NOMO-1 treated with DMSO at 0.1 percent for 48 hours (cell line): ENCODE measurements around the gene ADH1A.
"Not testable (repeated sequence)": the region's sequence is repeated elsewhere in the genome, so short reads cannot be mapped to it uniquely, and the experiment has no call there.

Experiments used
- DNase-seq: peaks from one replicate; lab custom pipeline; 2025; ENCODE audit not compliant: unreplicated experiment; lab: John Stamatoyannopoulos, UW

The ADH1A gene

DNA sequence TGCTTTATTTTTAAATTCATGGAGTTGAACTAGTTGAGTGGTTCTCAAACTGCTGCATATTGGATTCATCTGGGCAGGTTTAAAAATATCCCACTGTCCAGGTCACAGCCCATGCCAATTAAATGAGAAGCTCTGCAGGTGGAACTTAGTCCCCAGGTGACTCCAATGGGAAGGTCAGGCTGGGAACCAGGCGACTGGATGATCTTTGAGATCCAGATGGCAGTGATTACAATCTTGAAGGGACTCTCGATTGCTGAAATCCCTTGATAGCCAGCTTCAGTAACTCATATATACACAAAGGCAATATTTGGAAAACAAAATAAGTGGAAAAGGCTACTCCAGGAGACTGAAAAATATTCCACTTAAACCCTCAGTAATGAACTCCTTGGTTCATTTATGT lies 8.1 kb downstream of the ADH1A start:
- DNase-seq: no peak

DNA sequence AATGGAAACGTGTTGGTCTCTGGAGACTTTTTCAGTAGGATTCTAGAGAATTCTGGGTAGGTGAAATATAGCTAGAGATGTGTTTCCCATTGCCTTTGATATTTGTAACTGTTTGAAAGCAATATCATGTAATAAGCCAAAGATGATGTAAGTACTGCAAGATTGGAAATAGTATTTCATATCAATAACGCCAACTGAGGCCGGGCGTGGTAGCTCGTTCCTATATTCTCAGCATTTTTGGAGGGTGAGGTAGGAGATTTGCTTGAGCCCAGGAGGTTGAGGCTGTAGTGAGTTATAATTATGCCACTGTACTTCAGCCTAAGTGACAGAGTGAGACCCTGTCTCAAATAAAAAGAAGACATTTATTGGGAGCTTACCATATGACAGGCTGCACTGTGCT lies 9.5 kb downstream of the ADH1A start:
- DNase-seq: no peak

DNA sequence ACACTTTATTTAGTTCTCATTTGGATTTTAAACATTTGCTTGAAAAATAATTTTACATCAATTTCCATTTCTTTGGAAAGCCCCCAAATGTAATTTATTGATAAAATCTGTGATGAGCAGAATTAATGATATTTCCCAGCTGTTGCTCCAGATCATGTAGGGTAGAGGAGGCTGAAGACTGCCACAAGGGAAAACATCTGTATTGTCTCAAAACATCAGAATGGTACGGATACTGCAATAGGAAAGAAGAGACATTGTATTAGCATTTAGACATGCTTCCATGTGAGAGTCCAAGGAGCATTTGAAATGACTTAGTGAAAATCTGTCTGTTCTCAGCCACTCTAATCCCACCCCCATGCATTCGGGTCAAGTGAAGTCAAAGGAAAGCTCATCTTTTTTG lies 14.4 kb downstream of the ADH1A start:
- DNase-seq: no peak

DNA sequence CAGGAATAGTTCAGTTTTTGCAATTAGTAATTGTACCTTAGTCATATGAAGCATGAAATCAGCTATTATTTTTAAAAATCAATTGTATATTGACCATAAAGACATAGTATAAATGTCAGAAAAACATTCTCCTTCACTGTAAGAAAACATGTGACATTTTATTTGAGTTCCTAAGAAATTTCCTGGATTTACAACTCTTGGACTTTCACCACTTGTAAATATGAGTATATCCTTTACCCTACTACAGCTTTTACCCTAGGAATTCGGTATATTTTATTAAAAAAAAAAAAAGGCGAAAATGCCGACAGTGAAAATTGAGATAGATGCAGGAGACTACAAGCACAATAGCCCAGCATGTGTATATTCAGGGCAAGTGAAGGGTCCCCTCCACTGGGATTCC lies 14.9 kb downstream of the ADH1A start:
- no peak for DNase-seq

DNA sequence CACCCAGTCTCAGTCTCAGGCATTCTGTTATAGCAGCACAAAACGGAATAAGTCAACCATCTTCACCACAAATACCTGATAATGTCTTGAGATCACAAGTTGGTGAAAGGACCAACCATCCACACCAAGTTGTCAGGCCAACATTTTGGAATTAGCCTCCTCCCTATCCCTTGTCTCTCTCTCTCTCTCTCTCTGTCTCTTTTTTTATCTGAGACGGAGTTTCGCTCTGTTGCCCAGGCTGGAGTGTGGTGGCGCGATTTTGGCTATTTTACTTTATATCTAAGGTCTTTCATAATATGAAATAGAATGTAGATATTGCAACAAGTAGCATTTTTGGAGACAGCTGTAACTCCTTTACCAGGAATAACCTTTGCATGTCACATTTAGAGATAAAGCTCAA lies 15.7 kb downstream of the ADH1A start:
- no peak for DNase-seq

DNA sequence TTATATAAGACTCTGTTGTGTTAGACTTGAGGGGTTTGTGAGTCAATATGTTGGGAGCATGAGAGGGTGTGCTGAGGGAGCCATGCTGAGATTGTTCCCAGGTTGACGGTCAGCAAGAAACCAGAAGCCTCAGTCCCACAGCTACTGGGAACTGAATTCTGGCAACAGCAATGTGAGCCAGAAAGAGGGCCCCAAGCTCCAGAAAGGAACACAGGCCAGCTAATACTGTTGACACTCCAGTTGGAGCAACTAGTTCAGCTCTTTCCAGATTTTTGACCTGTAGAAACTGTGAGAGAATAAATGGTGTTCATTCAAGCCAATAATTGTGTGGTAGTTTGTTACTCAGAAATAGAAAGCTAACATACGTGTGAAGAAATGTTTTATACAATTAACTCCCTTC lies 17.1 kb downstream of the ADH1A start:
- DNase-seq: no peak

DNA sequence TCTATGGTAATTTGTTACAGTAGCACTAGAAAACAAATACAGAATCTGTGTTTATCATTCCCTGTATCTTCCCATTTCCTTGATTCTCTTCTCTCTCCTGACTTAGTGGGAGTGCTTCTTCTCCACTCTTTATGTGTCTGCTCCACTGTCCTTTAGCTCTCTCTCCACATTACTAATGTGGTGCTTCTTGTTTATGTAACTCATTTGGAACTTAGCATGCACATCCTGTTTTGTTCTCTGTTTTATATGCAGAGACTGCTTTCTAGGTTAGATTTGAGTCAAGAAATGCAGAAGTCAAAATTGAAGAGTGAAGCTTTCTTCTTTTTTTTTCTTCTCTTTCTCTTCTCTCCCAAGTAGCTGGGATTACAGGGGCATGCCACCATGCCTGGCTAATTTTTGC lies 25.9 kb downstream of the ADH1A start:
- DNase-seq: no peak

DNA sequence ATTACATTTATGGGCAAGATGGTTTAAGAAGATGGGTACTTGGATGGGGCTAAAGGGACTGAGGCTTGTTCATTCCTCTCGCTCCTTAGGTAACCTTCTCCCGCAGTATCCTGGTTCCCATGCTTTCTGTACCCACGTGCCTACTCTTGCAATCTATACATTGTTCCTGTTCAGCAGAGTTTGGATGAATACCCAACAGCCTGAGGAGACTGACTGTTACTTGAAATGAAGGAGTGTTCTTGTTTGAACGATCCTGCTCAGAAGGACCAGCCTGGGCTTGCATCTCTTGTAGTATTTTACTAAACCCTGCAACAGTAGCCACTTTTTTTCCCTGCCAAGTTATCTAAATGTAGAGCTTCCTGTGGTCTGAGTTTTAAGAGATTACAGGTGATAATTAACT lies 38.0 kb downstream of the ADH1A start:
- no peak for DNase-seq

DNA sequence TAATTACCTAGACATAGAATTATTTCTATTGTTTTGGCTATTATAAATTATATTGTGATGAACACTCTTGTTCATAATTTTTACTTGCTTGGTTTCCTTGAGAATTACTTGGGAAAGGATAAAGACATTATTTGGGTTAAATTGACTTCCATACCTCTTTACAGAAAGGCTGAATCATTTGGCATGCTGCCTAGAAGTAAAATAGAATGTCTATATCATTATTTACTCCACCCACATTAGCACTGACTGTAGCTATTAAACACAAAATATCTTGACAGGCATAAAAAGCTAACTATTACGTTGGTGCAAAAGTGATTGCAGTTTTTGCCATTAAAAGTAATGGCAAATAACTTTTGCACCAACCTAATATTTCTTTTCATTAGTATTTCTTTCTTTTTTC lies 42.1 kb downstream of the ADH1A start:
- DNase-seq: no peak

DNA sequence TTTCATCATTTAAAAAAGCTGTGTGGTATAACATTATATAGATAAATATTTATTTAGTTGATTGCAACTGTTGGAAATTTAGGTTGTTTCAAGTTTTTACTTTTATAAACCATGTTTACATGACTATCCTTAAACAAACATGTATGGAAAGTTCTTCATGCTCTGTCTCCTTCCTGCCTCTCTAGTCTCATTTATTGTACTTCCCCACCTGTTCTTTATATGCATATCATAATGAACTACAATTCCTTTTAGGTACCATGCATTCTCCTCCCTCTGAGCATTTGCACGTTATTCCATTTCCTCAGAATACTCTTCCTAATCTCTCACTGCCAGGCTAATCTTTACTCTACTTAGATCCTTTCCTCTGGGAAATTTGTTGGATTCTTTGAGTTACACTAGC lies 54.8 kb downstream of the ADH1A start:
- no peak for DNase-seq

DNA sequence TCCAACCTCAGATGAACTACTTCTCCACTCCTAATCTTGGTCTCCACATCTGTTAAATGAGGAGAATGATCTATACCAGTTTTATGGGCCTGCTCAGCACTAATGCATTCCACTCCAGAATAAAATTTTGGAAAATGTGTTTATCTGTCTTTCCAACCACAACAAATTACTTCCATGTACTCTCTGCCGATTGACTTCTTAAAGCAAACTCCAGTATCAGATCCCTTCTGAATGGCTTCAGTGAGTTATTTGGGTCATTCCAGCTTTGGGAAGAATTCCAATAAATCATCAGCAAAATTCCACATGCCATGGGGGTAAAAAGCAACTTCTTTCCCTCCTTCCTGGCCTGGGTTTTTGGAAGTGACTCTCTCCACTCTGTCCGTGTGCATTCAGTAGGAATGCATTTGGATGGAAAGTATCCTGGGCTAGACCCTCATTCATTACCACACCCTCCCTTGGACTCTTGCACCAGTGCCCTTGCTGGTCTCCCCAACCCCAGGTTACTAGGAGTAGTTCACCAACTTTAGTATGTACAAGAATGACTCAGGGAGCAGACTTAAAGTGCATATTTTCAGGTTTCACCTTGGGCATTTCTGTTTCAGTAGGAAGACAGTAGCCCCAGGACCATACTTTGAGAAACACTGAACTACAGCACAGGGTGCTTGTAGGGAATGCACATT lies 56.3 kb downstream of the ADH1A start:
- DNase-seq: no peak

DNA sequence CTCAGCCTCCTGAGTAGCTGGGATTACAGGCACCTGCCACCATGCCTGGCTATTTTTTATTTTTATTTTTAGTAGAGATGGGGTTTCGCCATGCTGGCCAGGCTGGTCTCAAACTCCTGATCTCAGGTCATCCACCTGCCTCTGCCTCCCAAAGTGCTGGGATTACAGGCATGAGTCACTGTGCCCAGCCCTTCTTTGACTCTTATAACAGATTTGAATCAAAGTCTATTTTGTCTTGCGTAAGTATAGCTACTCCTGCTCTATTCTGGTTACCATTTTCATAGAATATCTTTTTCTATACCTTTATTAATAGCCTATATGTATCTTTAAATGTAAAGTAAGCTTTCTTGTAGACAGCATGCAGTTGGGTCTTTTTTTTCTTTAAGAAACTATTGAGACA lies 57.4 kb downstream of the ADH1A start:
- not testable (repeated sequence) for DNase-seq

DNA sequence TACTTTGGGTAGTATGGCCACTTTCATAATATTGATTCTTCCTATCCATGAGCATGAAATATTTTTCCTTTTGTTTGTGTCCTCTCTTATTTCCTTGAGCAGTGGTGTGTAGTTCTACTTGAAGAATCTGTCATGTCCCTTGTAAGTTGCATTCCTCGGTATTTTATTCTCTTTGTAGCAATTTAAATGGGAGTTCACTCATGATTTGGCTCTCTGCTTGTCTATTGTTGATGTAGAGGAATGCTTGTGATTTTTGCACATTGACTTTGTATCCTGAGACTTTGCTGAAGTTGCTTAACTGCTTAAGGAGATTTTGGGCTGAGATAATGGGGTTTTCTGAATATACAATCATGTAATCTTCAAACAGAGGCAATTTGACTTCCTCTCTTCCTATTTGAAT lies 62.1 kb downstream of the ADH1A start:
- DNase-seq: not testable (repeated sequence)

DNA sequence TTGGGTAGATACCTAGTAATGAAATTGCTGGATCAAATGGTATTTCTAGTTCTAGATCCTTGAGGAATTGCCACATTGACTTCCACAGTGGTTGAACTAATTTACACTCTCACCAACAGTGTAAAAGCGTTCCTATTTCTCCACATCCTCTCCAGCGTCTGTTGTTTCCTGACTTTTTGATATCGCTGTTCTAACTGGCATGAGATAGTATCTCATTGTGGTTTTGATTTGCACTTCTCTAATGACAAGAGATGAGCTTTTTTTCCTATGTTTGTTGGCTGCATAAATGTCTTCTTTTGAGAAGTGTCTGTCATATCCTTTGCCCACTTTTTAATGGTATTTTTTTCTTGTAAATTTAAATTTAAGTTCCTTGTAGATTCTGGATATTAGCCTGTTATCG lies 63.1 kb downstream of the ADH1A start:
- not testable (repeated sequence) for DNase-seq
